Stimulated activated naive CD8-positive, alpha-beta T cell treated with anti-CD3 and anti-CD28 coated beads, Interleukin-15, Interleukin-2, amounts not matched to agents 100 ng/mL and 50 ng/mL, for 24 hours (primary cell): ENCODE measurements around the gene SEZ6L2.
"Not testable (repeated sequence)": the region's sequence is repeated elsewhere in the genome, so short reads cannot be mapped to it uniquely, and the experiment has no call there.

Experiments used
- H3K27ac Mint-ChIP-seq: one replicate; pipeline ENCODE4 v1.8.0; 2021; ENCODE audit warnings: mild to moderate bottlenecking, mixed read lengths
- H3K27me3 Mint-ChIP-seq: one replicate; pipeline ENCODE4 v1.8.0; 2021; ENCODE audit warnings: mixed read lengths
- H3K36me3 Mint-ChIP-seq: one replicate; pipeline ENCODE4 v1.8.0; 2021; ENCODE audit warnings: low read depth, mixed read lengths
- H3K4me1 Mint-ChIP-seq: one replicate; pipeline ENCODE4 v1.8.0; 2021; ENCODE audit warnings: low read depth, mixed read lengths
- H3K4me3 Mint-ChIP-seq: one replicate; pipeline ENCODE4 v1.8.0; 2021; ENCODE audit warnings: mild to moderate bottlenecking, mixed read lengths
- H3K9me3 Mint-ChIP-seq: one replicate; pipeline ENCODE4 v1.8.0; 2021; ENCODE audit warnings: mixed read lengths

SEZ6L2 gene

DNA sequence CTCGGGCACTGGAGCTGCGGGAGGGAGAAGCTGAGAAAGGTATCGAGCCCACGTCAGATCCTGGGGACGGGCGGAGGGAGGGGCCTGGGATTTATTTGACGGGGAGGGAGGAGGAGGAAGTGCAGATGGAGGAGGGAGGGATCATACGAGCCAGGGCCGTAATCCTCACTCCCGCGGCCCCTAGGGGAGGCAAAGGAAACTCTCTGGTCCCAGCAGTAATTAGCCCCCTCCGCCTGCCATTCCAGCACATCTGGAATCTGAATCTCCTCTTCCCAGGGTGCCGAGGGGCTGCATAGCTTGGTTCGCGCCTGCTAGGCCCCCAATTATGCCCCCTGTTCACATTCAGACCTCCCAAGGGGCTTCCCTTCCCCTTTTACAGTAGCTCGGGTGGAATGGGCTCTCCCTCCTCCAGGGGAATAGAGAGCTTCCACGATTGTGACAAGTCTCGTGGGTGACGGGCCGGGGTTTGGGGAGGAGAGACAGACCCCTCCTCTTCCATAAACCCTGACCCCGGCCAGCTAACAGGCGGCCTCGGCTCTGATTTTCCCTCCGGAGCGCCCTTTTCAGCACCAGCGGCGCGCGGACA, at the start of gene SEZ6L2:
Gene SEZ6L2, minus strand, starts transcription at position 35 of the 586 bp plus-strand sequence. CDS start 531 bp downstream, outside the sequence.
- peaks cover 10% of the 10 kb centered on the region for H3K4me1 Mint-ChIP-seq
- H3K27ac Mint-ChIP-seq, result peak within 1 kb of the TSS; percentile 63
- H3K36me3 Mint-ChIP-seq, result no peaks in the 10 kb centered on the region
- H3K27me3 Mint-ChIP-seq, result peaks cover 24% of the 10 kb centered on the region
- H3K4me3 Mint-ChIP-seq, result peak within 1 kb of the TSS; percentile 87
- H3K9me3 Mint-ChIP-seq, result no peaks in the 10 kb centered on the region

- no peaks in the 10 kb centered on the region for H3K27me3 Mint-ChIP-seq
- no peak overlapping the region for H3K27ac Mint-ChIP-seq
- H3K9me3 Mint-ChIP-seq, result no peaks in the 10 kb centered on the region
- H3K4me1 Mint-ChIP-seq, result no peaks in the 10 kb centered on the region
- no peaks in the 10 kb centered on the region for H3K36me3 Mint-ChIP-seq
- no peak overlapping the region for H3K4me3 Mint-ChIP-seq
Observed at GRCh38 chr16:29947897-29948296, 48.5 kb upstream of the SEZ6L2 start.

DNA sequence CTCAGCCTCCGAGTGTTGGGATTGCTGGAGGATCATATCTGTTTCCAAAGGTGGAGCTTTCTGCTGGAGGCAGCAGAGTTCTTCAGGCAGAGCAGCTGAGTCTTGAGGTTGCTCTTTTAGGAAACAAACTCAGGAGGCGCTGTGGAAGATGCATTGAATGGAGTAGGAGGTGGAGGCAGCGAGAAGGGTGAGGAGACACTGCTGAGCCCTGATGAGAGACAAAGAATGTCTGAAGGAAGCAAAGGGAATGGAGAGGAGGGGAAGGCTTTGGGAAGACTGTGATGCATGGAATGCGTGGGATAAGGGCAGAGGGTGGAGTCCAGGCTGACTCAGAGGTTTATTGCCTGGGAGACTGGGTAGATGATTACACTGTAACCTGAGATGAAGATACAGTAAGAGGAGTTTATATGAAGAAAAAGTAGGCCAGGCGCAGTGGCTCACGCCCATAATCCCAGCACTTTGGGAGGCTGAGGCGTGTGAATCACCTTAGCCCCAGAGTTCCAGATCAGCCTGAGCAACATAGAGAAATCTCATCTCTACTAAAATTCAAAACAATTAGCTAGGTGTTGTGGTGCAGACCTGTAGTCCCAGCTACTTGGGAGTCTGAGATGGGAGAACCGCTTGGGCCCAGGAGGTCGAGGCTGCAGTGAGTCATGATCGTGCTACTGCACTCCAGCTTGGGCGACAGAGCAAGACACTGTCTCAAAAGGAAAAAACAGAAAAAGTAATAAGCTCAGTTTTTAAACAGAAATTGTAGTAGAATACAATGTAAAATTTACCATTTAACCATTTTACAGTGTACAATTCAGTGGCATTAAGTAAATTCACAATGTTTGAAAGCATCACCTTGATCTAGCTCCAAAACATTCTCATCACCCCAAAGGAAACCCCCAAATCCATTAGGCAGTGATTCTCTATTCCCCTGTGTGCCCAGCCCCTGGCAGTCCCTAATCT, 44.8 kb upstream of the SEZ6L2 start:
- Mint-ChIP-seq H3K27me3 (peaks cover 3% of the 10 kb centered on the region), H3K27ac (no peak overlapping the region), H3K4me3 (no peak overlapping the region), H3K4me1 (no peaks in the 10 kb centered on the region), H3K9me3 (no peaks in the 10 kb centered on the region), H3K36me3 (no peaks in the 10 kb centered on the region)

- Mint-ChIP-seq H3K4me1 (no peaks in the 10 kb centered on the region), H3K27me3 (peaks cover 3% of the 10 kb centered on the region), H3K9me3 (no peaks in the 10 kb centered on the region), H3K27ac (no peak overlapping the region), H3K36me3 (no peaks in the 10 kb centered on the region), H3K4me3 (no peak overlapping the region)
Observed at GRCh38 chr16:29940656-29941055, 41.3 kb upstream of the SEZ6L2 start.

DNA sequence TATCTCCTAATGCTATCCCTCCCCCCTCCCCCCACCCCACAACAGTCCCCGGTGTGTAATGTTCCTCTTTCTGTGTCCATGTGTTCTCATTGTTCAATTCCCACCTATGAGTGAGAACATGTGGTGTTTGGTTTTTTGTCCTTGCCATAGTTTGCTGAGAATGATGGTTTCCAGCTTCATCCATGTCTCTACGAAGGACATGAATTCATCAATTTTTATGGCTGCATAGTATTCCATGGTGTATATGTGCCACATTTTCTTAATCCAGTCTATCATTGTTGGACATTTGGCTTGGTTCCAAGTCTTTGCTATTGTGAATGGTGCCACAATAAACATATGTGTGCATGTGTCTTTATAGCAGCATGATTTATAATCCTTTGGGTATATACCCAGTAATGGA, 32.4 kb upstream of the SEZ6L2 start:
- H3K9me3 Mint-ChIP-seq, H3K27me3 Mint-ChIP-seq, H3K36me3 Mint-ChIP-seq, H3K4me3 Mint-ChIP-seq, H3K4me1 Mint-ChIP-seq, H3K27ac Mint-ChIP-seq: not testable (repeated sequence)

- Mint-ChIP-seq H3K36me3 (peaks cover 13% of the 10 kb centered on the region), H3K4me3 (peak overlapping the region; percentile 89), H3K27me3 (no peaks in the 10 kb centered on the region), H3K4me1 (peaks cover 26% of the 10 kb centered on the region), H3K27ac (peak overlapping the region; percentile 42), H3K9me3 (no peaks in the 10 kb centered on the region)
Observed at GRCh38 chr16:29927070-29927905, 27.9 kb upstream of the SEZ6L2 start.

- Mint-ChIP-seq H3K4me3 (peak overlapping the region; percentile 89), H3K9me3 (no peaks in the 10 kb centered on the region), H3K4me1 (peaks cover 26% of the 10 kb centered on the region), H3K27me3 (no peaks in the 10 kb centered on the region), H3K27ac (peak overlapping the region; percentile 95), H3K36me3 (peaks cover 18% of the 10 kb centered on the region)
Observed at GRCh38 chr16:29926711-29927052, 27.3 kb upstream of the SEZ6L2 start.

GRCh38 chr16:29925781-29926710, 26.7 kb upstream of the SEZ6L2 start, which contains the start of gene KCTD13:
Gene KCTD13 (minus strand): TSS chr16:29926226. CDS start chr16:29926033, 193 bp downstream.
- Mint-ChIP-seq H3K9me3 (no peaks in the 10 kb centered on the region), H3K27me3 (no peaks in the 10 kb centered on the region), H3K4me1 (peaks cover 26% of the 10 kb centered on the region), H3K4me3 (peak within 1 kb of the TSS; percentile 89), H3K27ac (peak within 1 kb of the TSS; percentile 95), H3K36me3 (peaks cover 22% of the 10 kb centered on the region)

DNA sequence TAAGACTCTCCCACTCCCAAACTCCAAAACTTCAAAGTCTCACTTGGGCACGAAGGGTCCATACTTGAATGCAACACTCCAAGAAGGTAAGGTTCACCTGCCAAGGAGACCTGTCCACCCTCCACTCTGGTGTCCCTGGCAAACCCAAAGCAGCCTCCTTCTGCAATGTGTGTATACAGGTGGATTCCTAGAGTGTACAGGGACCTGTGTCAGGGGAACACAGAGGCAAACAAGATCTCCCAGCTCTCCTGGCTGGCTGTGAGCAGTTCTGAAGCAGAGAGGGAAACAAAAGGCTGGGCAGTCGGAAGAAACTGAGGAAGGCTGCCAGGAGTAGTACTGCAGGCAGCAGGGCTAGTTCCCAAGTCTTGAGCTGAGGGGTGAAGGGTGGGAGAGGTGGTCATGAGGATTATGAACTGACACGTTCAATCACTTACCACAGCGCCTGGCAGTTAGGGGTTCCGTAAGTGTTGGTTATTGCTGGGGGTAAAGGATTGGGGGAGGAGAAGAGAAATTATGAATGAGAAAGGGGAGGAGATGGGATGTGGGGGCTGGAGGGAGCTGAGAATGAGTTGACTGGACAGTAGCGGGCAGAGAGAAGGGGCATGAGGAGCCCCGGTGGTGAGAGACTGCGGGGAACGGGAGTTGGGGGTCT, 25.9 kb upstream of the SEZ6L2 start:
- H3K27me3 Mint-ChIP-seq, result no peaks in the 10 kb centered on the region
- H3K4me3 Mint-ChIP-seq, result peak overlapping the region; percentile 89
- H3K4me1 Mint-ChIP-seq, result peaks cover 26% of the 10 kb centered on the region
- peaks cover 30% of the 10 kb centered on the region for H3K36me3 Mint-ChIP-seq
- no peaks in the 10 kb centered on the region for H3K9me3 Mint-ChIP-seq
- peak overlapping the region; percentile 89 for H3K27ac Mint-ChIP-seq

DNA sequence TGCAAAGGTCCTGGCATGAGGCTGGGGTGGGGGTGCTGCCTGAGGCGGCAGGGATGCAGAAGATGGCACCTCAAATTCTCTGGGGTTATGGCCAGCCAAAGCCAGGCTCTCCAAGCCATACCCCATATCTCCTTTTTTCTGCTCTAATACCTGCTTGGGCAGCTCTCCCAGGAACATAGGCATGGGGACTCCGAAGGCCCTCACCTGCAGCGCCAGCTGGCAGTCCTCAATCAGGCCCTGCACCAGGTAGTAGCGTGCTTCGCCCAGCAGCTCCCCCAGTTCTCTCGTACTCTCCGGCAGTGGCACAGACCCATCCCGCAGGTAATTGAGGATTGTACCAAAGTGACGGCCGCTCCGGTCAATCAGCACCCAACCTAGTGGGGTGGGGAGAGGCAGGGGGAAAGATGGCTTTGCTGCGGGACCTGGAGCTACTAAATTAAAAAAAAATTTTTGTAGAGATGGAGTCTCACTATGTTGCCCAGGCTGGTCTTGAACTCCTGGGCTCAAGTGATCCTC, 23.7 kb upstream of the SEZ6L2 start:
- Mint-ChIP-seq H3K4me3 (no peak overlapping the region), H3K27me3 (no peaks in the 10 kb centered on the region), H3K36me3 (peaks cover 42% of the 10 kb centered on the region), H3K27ac (peak overlapping the region; percentile 49), H3K9me3 (no peaks in the 10 kb centered on the region), H3K4me1 (peaks cover 26% of the 10 kb centered on the region)

DNA sequence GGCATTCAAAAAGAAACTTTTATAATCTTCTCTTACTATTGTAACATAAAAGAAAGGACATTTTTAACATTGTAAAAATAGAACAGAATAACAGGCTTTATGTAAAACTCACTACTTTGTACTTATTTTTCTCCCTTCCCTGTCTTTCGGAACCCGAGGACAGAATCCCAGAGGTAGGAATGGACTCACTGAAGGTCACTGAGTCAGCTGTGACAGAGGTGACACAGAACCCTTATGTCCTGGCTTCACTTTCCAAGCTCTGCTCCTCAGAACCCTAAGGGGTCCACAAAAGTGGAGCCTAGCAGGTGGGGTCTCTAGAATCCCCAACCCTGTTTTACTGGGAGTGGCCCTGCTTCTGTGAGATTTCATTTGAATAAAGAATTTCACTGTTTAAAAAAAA, 23.0 kb upstream of the SEZ6L2 start:
- Mint-ChIP-seq H3K27ac (no peak overlapping the region), H3K27me3 (no peaks in the 10 kb centered on the region), H3K4me1 (peaks cover 26% of the 10 kb centered on the region), H3K4me3 (no peak overlapping the region), H3K36me3 (peaks cover 46% of the 10 kb centered on the region), H3K9me3 (no peaks in the 10 kb centered on the region)

GRCh38 chr16:29921034-29921385, 21.7 kb upstream of the SEZ6L2 start:
- H3K4me1 Mint-ChIP-seq, result peaks cover 23% of the 10 kb centered on the region
- no peak overlapping the region for H3K27ac Mint-ChIP-seq
- H3K9me3 Mint-ChIP-seq, result no peaks in the 10 kb centered on the region
- no peaks in the 10 kb centered on the region for H3K27me3 Mint-ChIP-seq
- H3K36me3 Mint-ChIP-seq, result peaks cover 55% of the 10 kb centered on the region
- H3K4me3 Mint-ChIP-seq, result no peak overlapping the region

- H3K4me1 Mint-ChIP-seq, result peaks cover 29% of the 10 kb centered on the region
- H3K9me3 Mint-ChIP-seq, result no peaks in the 10 kb centered on the region
- H3K27me3 Mint-ChIP-seq, result no peaks in the 10 kb centered on the region
- H3K36me3 Mint-ChIP-seq, result peaks cover 60% of the 10 kb centered on the region
- no peak overlapping the region for H3K27ac Mint-ChIP-seq
- no peak overlapping the region for H3K4me3 Mint-ChIP-seq
Observed at GRCh38 chr16:29920288-29921033, 21.1 kb upstream of the SEZ6L2 start.
